Activated CD8-positive, alpha-beta memory T cell treated with anti-CD3 and anti-CD28 coated beads for 1 hour (primary cell): ENCODE results near the gene CINP.

Source experiments
- DNase-seq, 2 donors: peaks; one replicate each; pipeline ENCODE4 v3.0.0-alpha.2; 2020; ENCODE audit warnings: low read depth in 1 of 2; ENCODE audit errors: extremely low read depth in 1 of 2

Gene CINP

GRCh38 chr14:102362545-102363181, at the start of gene CINP, which contains the start of gene TECPR2:
CINP (minus strand) TSS chr14:102362890; CDS start chr14:102362851, 39 bp downstream.
TECPR2 (plus strand) TSS chr14:102362941; CDS start chr14:102376722, 13,781 bp downstream.
- DNase-seq = peak; percentile 90 to 97

GRCh38 chr14:102408724-102409123, 46.0 kb upstream of the CINP start:
- DNase-seq = no peak

- DNase-seq = no peak
Observed at GRCh38 chr14:102407258-102407657, 44.6 kb upstream of the CINP start.

- no peak for DNase-seq
Observed at GRCh38 chr14:102403028-102403427, 40.3 kb upstream of the CINP start.

GRCh38 chr14:102396521-102396920, 33.8 kb upstream of the CINP start:
- no peak for DNase-seq

GRCh38 chr14:102394717-102395375, 32.2 kb upstream of the CINP start:
- DNase-seq = no peak

GRCh38 chr14:102392506-102392905, 29.8 kb upstream of the CINP start:
- no peak for DNase-seq

- DNase-seq = no peak
Observed at GRCh38 chr14:102390064-102390855, 27.6 kb upstream of the CINP start.

- DNase-seq = no peak
Observed at GRCh38 chr14:102389246-102389645, 26.6 kb upstream of the CINP start.

- no peak for DNase-seq
Observed at GRCh38 chr14:102387086-102387485, 24.4 kb upstream of the CINP start.

- DNase-seq = no peak
Observed at GRCh38 chr14:102378830-102379229, 16.1 kb upstream of the CINP start.

GRCh38 chr14:102377696-102378095, 15.0 kb upstream of the CINP start:
- no peak for DNase-seq

GRCh38 chr14:102375119-102375518, 12.4 kb upstream of the CINP start:
- no peak for DNase-seq

GRCh38 chr14:102374264-102374663, 11.6 kb upstream of the CINP start:
- no peak for DNase-seq

GRCh38 chr14:102373110-102373509, 10.4 kb upstream of the CINP start:
- no peak for DNase-seq

GRCh38 chr14:102371361-102371760, 8.7 kb upstream of the CINP start:
- DNase-seq = no peak

- DNase-seq = no peak
Observed at GRCh38 chr14:102370305-102370809, 7.7 kb upstream of the CINP start.

GRCh38 chr14:102363182-102363943, 673 bp upstream of the CINP start:
- DNase-seq = no peak

GRCh38 chr14:102362084-102362483, 606 bp downstream of the CINP start:
- no peak for DNase-seq

GRCh38 chr14:102360388-102360787, 2.3 kb downstream of the CINP start:
- no peak for DNase-seq

- no peak for DNase-seq
Observed at GRCh38 chr14:102359341-102359740, 3.3 kb downstream of the CINP start.
